ENCODE results near the gene EFHB.

- TF ChIP-seq CTCF (IDR thresholded peaks at IDR 0.05) = no peak
- no peak for TF ChIP-seq POLR2A (IDR thresholded peaks at IDR 0.05; ENCODE audit: low read depth)
- TF ChIP-seq EP300 (IDR thresholded peaks at IDR 0.05) = no peak
Observed at GRCh38 chr3:19917167-19917566, 16.9 kb downstream of the EFHB start.

All from esophagus muscularis mucosa (tissue), 4 donors.